ENCODE data around the gene MAPK13.
"Not testable (repeated sequence)": the region's sequence is repeated elsewhere in the genome, so short reads cannot be mapped to it uniquely, and the experiment has no call there.

Gene MAPK13
- 24.2 to 45.7 (median 40.3) reads per million in 4 experiments for total RNA-seq

DNA sequence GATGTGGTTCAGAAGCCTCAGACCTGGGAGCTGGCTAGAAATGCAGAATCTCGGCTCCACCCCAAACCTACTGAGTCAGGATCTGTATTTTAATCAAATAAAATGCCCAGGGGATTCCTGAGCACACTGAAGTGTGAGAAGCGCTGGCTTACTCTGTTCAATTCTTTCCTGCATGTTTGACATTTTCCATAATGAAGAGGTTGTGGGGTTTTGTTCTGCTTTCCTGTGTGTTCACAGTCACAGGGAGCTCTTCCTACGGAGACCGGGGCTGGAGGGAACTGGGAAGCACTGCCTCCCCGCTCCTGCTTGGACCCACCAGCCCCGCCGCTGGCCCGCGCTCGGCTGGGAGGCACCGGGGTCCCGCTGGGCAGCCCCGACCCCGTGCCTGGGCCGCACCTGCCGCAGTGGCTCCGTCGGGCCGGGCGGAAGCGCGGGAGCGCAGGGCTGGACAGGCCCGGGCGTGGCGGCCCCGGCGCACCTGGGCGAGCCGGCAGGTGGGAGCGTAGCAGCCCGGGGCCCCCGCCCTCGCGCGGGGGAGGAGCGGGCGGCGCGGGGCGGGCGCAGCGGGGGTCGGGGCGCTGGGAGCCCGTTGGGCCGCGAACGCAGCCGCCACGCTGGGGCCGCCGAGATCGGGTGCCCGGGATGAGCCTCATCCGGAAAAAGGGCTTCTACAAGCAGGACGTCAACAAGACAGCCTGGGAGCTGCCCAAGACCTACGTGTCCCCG is at the start of gene MAPK13:
MAPK13 (plus strand) TSS at position 573 of the 726 bp plus-strand sequence; CDS start at position 643, 70 bp downstream.
- DNase-seq, result no peak

- no peak for DNase-seq
Measured at GRCh38 chr6:36082318-36082717, 48.0 kb upstream of the MAPK13 start.

DNA sequence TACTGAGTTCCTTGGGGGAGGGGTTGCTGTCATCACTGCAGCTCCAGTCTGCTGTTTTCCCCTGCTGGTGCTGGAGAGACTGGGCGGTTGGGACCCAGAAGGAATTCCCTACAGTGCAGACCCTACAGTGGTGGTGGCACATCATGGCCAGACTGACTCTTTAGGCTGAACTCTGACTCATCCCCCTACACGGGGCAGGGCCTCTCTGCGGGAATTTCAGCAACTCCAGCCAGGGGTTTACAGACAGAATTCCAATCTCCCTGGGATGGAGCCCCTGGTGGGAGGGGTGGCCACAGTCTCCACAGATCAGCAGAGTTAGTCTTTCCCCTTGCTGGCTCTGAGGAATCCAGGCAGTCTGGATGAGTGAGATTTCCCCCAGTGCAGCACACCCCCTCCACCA is 46.9 kb upstream of the MAPK13 start:
- no peak for DNase-seq

DNA sequence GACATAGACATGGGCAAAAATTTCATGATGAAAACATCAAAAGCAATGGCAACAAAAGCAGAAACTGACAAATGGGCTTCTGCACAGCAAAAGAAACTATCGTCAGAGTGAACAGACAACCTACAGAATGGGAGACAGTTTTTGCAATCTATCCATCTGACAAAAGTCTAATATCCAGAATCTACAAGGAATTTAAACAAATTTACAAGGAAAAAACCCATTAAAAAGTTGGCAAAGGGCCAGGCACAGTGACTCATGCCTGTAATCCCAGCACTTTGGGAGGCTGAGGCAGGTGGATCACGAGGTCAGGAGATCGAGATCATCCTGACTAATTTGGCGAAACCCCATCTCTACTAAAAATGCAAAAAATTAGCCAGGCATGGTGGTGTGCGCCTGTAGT is 42.1 kb upstream of the MAPK13 start:
- not testable (repeated sequence) for DNase-seq

GRCh38 chr6:36089048-36089447 is 41.3 kb upstream of the MAPK13 start:
- no peak for DNase-seq

DNA sequence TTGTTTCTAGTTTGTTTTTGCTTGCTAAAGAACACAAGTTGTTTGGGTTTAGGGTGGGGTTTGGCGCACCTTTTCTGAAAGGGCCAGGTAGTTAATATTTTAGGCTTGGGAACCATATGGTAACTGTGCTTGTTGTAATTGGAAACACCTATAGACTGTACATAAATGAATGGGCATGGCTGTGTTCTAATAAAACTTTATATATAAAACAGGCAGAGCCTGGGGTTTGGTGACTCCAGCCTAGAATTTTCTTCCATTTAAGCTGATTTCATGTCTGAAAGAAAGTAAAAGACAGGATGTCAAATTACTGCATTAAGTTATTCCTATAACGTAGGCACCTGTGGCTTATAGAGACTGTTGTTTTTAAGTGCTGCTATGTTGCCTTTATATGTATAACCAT is 36.1 kb upstream of the MAPK13 start:
- no peak for DNase-seq

GRCh38 chr6:36094753-36095496 is 35.4 kb upstream of the MAPK13 start:
- DNase-seq, result peak; percentile 76

DNA sequence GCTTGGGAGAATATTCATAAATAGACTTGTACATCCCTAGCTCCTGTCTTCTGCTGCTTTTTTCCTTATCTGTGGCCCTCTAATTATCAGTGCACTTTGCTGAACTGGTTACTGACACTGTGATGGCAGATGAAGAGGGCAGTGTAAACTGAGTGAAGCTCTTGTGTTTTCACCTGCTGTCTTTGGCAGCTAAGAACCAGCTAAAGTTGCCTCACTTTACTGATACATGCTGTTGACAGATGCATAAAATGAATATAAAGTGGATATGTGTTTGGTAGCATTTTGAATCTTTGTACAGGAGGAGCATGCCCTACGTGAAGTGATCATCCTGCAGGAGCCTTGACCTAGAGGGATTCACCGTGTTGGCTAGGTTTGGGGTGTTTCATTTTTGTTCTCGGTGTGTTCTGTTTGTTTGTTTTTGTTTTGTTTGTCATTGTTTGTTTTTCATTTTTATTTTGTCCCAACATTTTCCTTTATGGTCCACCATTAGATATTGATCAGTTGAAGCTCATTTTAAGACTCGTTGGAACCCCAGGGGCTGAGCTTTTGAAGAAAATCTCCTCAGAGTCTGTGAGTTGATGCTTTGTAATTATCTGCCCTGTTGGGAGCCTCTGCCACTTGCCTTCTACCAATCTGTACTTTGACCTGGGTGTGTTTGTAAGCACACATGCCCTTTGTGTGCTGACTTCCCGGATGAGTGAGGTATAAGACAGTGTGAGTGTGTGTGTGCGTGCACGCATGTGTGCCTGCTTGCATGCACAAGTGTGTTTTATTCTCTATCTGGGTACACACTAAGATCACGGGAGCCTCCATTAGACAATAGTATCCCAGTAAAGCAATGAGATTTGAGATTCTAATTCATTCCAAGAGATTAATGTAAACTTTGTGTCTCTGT is 34.6 kb upstream of the MAPK13 start:
- no peak for DNase-seq

- no peak for DNase-seq
Measured at GRCh38 chr6:36098253-36098919, 31.9 kb upstream of the MAPK13 start.

- DNase-seq, result no peak
Measured at GRCh38 chr6:36098920-36099647, 31.2 kb upstream of the MAPK13 start.

DNA sequence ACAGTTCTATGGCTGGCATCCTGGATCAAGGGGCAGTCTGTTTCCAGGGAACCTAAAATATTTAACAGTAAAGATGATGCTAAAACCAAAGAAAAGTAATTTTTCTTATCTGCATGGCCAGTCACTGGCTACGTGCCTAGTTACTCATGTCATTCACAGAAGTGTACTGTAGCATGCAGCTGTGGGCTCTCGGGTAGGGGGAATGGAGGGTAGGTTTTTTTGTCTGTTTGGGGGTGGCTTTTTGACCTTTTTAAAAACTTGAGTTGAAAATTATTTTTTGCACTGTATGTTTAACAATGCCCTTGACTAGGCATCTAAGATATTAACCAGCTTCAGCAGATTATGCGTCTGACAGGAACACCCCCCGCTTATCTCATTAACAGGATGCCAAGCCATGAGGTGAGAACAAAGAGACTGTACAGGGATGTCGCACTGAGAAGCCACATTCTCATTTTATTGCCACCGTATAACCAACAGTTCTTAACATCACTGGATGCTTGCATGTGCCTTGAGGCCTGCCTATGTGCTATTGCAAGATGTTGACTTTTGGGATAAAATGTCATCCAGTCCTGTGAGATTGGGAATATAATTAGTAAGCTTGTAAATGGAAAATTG is 30.3 kb upstream of the MAPK13 start:
- no peak for DNase-seq

- no peak for DNase-seq
Measured at GRCh38 chr6:36101691-36102090, 28.6 kb upstream of the MAPK13 start.

DNA sequence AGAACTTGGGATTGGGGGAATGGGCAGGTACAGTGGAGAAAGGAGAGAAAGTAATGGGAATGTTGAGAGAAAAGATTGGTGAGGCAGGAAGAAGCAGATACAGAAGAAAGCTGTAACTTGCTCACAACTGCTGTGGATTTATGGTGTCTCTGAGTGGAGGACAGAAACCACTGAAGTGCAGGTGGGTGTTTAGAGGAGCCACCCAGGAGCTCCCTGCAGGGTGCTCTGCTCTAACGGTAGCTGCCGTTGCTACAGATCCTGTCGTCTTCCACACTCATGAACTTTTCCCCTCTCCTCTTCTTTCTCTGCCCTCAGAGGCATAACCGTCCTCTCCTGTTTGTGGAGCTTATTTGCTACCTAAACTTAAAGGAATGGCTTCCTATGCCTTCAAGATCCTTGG is 27.5 kb upstream of the MAPK13 start:
- DNase-seq, result no peak

DNA sequence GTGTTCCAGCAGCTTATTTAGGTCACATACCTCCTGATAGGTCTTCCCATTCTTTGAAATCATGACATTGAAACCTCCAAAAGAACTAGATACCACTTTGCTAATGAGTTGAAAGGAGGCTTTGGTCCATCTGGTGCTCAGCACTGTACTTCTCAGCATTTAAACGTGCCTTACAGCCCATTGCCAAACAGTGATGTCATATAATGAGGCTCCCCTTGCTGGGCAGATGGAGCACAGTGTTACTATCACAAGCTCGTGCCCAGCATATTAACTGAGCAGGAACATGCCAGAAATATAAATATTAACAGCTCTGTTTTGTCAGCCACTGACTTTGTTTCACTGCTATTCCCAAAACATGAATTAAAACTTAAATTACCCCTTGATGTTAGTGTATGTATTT is 25.5 kb upstream of the MAPK13 start:
- DNase-seq, result no peak

- no peak for DNase-seq
Measured at GRCh38 chr6:36109092-36109491, 21.2 kb upstream of the MAPK13 start.

- DNase-seq, result no peak
Measured at GRCh38 chr6:36110050-36110449, 20.3 kb upstream of the MAPK13 start.

DNA sequence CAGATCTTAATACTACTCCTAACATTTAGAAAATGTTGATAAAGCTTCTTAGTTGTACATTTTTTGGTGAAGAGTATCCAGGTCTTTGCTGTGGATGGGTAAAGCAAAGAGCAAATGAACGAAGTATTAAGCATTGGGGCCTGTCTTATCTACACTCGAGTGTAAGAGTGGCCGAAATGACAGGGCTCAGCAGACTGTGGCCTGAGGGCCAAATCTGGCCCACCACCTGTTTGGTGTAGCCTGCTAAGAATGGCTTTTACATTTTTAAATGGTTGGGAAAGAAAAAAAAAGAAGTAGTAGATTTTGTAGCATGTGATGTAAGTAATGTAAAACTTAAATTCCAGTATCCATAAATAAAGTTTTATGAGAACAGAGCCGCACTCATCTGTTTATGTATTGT is 19.4 kb upstream of the MAPK13 start:
- no peak for DNase-seq

DNA sequence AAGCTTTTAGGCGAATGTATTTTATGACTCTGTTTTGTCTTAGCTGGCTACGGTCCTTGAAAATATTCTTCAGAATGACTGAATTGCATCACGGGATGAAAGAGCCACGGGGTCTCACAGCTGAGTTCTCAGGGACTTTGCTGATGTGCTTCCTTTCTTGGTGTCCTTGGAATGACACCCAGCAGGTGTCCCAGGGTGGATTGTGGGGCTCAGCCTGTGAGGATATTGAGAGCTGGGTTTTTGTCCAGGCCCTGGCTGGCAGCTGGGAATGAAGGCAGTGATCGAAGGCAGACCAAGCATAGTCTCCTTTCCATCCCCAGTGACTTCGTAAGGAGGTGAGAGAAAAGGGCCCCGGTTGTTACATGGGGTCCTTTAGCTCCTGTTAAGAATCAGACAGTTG is 18.8 kb upstream of the MAPK13 start:
- DNase-seq, result no peak

- DNase-seq, result no peak
Measured at GRCh38 chr6:36113049-36113448, 17.3 kb upstream of the MAPK13 start.

DNA sequence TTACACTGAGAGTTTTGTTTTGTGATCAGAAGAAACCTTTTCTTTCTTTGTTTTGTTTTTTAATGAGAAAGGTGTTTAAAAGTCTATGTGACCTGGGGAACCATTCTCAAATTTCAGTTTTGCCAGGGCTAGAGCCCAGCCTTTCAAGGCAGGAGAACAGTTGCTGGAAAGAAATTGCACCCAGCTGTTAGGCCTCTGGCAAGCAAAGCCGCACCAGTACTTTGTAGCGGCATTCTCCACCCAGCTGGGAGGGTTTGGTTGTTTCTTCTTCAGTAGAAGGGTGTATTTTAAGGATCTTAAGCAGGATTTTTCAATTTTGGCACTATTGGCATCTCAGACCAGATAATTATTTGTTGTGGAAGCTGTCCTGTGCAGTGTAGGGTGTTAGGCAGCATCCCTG is 16.6 kb upstream of the MAPK13 start:
- no peak for DNase-seq

GRCh38 chr6:36114798-36115408 is 15.4 kb upstream of the MAPK13 start:
- no peak for DNase-seq
